Measurements from ENCODE around the gene POR.
A peak's percentile ranks its signal among the peaks of the same experiment; 100 is the strongest.

POR gene

GRCh38 chr7:75876126-75876881 lies 38.7 kb upstream of the POR start:
- no peak for TF ChIP-seq POLR2A (IDR thresholded peaks at IDR 0.05; ENCODE audit: extremely low read depth, insufficient read length)
- TF ChIP-seq MYC (IDR thresholded peaks at IDR 0.05; ENCODE audit: low read depth, low read length): no peak
- TF ChIP-seq CTCF (IDR thresholded peaks at IDR 0.05; ENCODE audit: low read depth, low read length): no peak
- no peak for TF ChIP-seq MAX (IDR thresholded peaks at IDR 0.05; ENCODE audit: low read depth, low read length)
- no peak overlapping the region for H3K4me3 ChIP-seq (ENCODE audit: low read depth, low read length)
- peak; percentile 64 for DNase-seq (ENCODE audit: low read depth)

- H3K4me3 ChIP-seq (ENCODE audit: low read depth, low read length): peak overlapping the region; percentile 37
- DNase-seq (ENCODE audit: low read depth): no peak
- TF ChIP-seq CTCF (IDR thresholded peaks at IDR 0.05; ENCODE audit: low read depth, low read length): no peak
Measured at GRCh38 chr7:75878312-75878768, 36.6 kb upstream of the POR start.

GRCh38 chr7:75878769-75879611 lies 36.0 kb upstream of the POR start, which contains the start of gene RHBDD2:
RHBDD2 (plus strand) TSS chr7:75879034; CDS start chr7:75879083, 49 bp downstream.
- peak; percentile 74 for TF ChIP-seq MYC (IDR thresholded peaks at IDR 0.05; ENCODE audit: low read depth, low read length)
- TF ChIP-seq POLR2A (IDR thresholded peaks at IDR 0.05; ENCODE audit: extremely low read depth, insufficient read length): peak; percentile 79
- peak; percentile 86 for TF ChIP-seq MAX (IDR thresholded peaks at IDR 0.05; ENCODE audit: low read depth, low read length)
- TF ChIP-seq CTCF (IDR thresholded peaks at IDR 0.05; ENCODE audit: low read depth, low read length): no peak
- H3K4me3 ChIP-seq (ENCODE audit: low read depth, low read length): peak within 1 kb of the TSS; percentile 77
- DNase-seq (ENCODE audit: low read depth): peak; percentile 95

- DNase-seq (ENCODE audit: low read depth): peak; percentile 55
- peak overlapping the region; percentile 77 for H3K4me3 ChIP-seq (ENCODE audit: low read depth, low read length)
- no peak for TF ChIP-seq MAX (IDR thresholded peaks at IDR 0.05; ENCODE audit: low read depth, low read length)
- no peak for TF ChIP-seq CTCF (IDR thresholded peaks at IDR 0.05; ENCODE audit: low read depth, low read length)
- no peak for TF ChIP-seq MYC (IDR thresholded peaks at IDR 0.05; ENCODE audit: low read depth, low read length)
- TF ChIP-seq POLR2A (IDR thresholded peaks at IDR 0.05; ENCODE audit: extremely low read depth, insufficient read length): no peak
Measured at GRCh38 chr7:75879771-75880184, 35.2 kb upstream of the POR start.

- H3K4me3 ChIP-seq (ENCODE audit: low read depth, low read length): peak overlapping the region; percentile 77
- TF ChIP-seq POLR2A (IDR thresholded peaks at IDR 0.05; ENCODE audit: extremely low read depth, insufficient read length) (no peak), MYC (IDR thresholded peaks at IDR 0.05; ENCODE audit: low read depth, low read length) (no peak), CTCF (IDR thresholded peaks at IDR 0.05; ENCODE audit: low read depth, low read length) (no peak), MAX (IDR thresholded peaks at IDR 0.05; ENCODE audit: low read depth, low read length) (no peak)
- no peak for DNase-seq (ENCODE audit: low read depth)
Measured at GRCh38 chr7:75880242-75880641, 34.7 kb upstream of the POR start.
